ENCODE data around the gene PLEKHM1.

DNA sequence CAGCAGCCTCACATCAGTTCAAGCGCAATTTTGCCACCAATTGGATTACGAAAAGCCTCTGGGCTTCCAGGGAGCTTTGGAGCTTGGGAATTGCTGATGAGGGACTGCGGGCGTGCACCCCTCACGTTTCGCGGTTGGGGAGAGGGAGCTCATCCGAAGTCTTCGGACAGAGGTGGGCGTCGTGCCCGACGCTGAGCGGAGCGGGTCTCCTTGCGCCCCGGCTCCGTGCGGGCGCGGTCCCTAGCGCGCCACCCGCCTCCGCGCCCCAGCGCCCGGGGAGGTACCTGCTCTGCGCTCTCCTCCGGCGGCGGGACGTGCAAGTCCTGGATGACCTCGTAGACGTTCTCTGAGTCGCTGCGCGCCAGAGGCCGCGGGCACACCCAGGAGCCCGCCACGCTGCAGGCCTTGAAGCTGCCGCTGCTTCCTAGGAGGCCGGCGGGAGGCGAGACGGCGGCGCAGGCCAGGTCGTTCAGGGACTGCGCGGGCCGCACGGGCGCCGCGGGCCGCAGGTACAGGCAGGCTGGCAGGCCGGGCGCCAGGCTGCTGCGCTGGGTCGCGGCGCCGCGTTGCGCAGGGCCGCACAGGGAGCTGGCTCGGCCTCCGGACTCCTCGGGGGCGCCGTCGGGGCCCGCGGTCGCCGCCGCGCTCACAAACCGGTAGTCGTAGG lies 61.0 kb downstream of the PLEKHM1 start:
- TF ChIP-seq KDM1A (IDR thresholded peaks at IDR 0.05; ENCODE audit: low read depth), result no peak
- no peak for TF ChIP-seq ESRRA (IDR thresholded peaks at IDR 0.05; ENCODE audit: borderline replicate concordance, low read length)
- no peak for TF ChIP-seq HDAC2 (IDR thresholded peaks at IDR 0.05)
- TF ChIP-seq, protein P1, sequence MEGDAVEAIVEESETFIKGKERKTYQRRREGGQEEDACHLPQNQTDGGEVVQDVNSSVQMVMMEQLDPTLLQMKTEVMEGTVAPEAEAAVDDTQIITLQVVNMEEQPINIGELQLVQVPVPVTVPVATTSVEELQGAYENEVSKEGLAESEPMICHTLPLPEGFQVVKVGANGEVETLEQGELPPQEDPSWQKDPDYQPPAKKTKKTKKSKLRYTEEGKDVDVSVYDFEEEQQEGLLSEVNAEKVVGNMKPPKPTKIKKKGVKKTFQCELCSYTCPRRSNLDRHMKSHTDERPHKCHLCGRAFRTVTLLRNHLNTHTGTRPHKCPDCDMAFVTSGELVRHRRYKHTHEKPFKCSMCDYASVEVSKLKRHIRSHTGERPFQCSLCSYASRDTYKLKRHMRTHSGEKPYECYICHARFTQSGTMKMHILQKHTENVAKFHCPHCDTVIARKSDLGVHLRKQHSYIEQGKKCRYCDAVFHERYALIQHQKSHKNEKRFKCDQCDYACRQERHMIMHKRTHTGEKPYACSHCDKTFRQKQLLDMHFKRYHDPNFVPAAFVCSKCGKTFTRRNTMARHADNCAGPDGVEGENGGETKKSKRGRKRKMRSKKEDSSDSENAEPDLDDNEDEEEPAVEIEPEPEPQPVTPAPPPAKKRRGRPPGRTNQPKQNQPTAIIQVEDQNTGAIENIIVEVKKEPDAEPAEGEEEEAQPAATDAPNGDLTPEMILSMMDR (IDR thresholded peaks at IDR 0.05), result no peak
- TF ChIP-seq PHF8 (IDR thresholded peaks at IDR 0.05; ENCODE audit: borderline replicate concordance, low read depth), result no peak
- no peak for TF ChIP-seq EP300 (IDR thresholded peaks at IDR 0.05)
- no peak for TF ChIP-seq ZFP36 (IDR thresholded peaks at IDR 0.05; ENCODE audit: borderline replicate concordance, partially characterized antibody)
- TF ChIP-seq RARB (CRISPR knock-in tag; IDR thresholded peaks at IDR 0.05), result no peak
- no peak for TF ChIP-seq POLR2AphosphoS2 (conservative IDR thresholded peaks at IDR 0.05; ENCODE audit: low read length)
- TF ChIP-seq CHD4 (IDR thresholded peaks at IDR 0.05; ENCODE audit: borderline replicate concordance), result no peak
- TF ChIP-seq POLR2A (IDR thresholded peaks at IDR 0.05; ENCODE audit: low read length), result no peak
- no peak for TF ChIP-seq NR3C1 (IDR thresholded peaks at IDR 0.05)
- no peak for TF ChIP-seq SMC3 (IDR thresholded peaks at IDR 0.05)
